NCI-H1417 treated with DMSO at 0.1 percent for 48 hours (cell line): ENCODE data around the gene FHIP2A.

ENCODE experiments used
- DNase-seq: peaks from one replicate; lab custom pipeline; 2025; lab: John Stamatoyannopoulos, UW

FHIP2A gene

DNA sequence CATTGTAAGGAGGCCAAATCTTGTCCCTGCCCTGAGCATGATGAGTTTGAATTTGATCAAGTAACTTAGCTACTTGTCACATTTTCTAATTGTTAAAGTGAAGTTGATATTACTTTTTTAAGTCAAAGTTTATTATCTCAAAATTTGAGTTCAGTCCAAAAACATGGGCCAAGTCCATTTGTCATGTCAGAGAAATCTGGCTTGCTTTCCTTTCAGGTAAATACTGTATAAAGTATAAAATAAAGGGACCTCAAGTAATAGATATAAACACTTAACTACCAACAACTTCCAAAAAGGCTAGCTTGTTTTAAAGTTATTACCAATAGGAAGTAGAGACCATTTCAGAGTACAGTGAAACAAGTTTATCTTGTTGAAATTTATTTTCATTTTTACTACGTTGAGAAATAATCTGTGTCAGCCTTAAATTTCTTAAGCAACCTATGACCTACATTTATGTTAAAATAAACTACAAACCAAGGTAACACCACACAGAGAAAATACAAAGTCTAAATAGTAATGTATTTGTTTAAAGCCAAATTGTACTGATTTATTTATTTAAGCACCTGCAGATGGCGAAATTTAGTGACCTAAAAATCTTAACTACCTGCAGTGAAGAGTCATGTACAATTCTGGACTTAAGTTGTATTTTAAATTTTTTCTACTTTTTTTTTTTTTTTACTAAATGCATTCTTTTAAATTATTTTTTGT, 36.5 kb downstream of the FHIP2A start:
- DNase-seq, result no peak

DNA sequence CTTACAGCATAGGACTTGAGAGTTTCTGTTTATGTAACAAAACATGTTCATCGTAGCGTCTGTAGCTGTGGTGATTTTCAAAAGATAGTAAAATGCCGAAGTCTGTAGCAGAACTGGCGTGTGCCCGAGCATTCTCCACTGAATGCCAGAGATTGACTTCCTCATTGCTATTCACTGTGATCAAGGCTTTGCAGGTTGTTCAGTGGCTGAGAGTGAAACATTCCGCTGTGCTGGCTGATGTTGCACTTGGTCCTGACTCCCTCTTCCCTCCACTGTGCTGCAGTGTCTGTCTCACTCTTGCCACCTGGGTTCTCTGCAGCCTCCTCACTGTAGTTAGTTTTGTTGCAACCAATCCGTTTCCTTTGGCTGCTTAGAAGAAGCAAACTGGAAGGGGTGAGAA, 37.6 kb downstream of the FHIP2A start:
- DNase-seq, result no peak

DNA sequence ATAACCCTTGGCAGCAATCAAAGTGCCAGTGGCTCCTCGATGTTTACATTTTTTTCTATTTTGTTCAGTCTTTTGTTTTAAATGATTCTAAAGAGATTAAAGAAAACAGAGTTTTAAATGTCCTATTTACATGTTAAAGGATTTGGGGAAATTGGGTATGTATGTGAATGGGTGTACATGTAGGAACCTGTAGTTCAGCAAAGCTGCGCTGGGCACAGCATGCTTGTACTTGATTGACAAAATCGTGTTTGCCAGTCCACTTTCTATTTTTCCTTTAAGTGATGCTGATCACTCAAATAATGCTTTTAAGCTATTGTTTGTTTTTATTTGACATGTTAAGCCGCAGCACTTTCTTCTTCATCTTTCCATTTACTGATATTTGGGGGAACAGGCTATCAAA, 40.9 kb downstream of the FHIP2A start:
- no peak for DNase-seq

DNA sequence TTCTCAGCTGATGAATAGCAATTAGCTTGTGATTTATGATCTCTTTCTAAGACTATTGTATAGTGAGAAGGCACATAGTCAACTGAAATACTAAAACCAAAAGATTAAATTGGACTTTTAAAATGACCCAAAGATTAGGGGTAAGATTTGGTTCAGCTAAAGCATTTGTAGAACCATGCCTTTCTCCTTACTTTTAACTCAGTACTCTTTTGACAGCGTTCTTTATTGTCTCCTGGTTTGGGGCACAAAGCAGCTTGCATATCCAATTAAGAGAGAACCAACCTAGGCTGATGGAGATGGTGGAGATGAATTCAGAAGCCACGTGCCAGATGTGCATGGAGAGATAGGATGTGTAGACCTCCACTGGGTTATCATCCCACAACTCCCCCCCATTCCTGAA, 45.8 kb downstream of the FHIP2A start:
- DNase-seq, result no peak

DNA sequence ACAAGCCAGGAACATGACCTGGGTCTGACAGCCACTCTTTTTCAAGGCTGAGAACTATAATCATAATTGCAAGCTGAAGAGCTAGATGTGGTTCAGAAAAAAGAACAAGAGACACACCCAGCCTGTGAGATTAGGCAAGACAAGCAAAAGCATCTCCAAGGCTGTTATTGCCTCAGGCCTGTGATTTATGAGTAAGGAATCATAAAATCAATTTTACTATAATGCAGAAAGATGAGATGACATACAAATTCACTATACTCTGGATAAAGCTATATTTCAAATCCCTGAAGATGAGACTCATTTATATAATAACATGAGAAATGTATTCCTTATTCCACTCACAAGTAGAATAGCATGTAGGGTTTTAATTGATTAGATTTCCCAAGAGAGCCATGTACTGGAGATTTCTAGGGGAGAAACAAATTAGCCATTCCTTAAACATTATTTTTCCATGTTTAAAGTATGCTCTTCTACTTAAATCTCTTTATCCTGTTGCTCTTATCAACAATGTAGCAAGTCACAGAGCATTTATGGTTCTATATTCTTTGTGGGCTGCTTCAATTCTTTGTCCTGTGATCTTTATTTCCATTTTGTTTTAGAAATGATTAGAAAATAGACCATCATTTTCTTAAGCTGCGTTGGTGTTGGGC, 47.4 kb downstream of the FHIP2A start:
- DNase-seq, result no peak

DNA sequence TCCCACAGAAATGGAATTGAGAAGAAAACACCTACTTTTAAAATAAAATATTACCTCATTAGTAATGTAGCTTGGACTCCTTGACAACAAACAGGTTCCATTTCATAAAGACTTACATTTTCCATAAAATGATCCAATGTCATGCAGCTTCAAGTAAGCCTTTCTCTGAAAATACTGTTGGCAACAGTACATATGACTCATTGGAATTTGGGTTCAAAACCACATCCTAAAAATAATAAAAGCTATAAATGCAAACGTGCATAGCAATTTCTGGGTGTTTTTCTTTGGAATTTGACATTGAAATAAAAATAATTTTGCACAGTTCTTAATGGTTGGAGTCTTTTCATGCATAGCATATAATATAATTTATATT, 47.9 kb downstream of the FHIP2A start:
- DNase-seq, result no peak

DNA sequence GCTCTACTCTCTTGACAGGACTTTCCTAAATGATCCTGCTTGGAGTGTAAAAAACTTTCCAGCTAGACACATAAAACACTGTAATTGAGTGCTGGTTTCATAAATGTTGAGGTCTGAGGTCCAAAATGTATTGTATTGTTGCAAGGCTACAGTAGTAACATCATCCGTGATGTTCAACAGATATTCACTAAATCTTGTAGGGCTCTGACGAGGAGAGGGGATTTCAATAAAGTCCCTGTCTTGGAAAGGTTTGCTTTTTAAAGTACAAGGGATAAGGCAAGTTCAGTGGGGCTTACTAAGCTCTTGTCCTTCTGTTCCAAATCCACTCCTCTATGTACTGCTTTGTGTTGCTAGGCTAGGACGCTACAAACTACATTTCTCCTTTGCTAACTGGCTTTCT, 48.9 kb downstream of the FHIP2A start:
- DNase-seq, result no peak

DNA sequence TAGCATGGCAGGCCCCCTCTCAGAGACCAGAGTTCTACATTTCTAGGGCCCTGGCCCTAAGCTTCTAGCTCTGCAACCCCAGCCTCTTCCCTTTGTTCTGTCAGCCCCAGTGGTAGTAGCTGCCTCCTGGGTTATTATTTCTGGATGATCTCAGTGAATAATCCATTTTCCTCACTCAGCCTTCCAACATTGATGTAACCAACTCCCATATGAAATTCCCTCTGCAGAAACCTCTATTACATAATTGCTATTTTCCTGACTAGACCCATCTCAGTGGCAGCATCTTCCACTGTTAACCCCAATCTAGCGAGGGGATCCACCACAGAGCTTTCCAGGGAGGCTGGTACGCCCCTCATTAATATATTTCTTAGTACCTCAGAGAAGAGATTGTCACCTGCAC, 49.8 kb downstream of the FHIP2A start:
- DNase-seq, result no peak
